ENCODE measurements around the gene SPRR4.

DNA sequence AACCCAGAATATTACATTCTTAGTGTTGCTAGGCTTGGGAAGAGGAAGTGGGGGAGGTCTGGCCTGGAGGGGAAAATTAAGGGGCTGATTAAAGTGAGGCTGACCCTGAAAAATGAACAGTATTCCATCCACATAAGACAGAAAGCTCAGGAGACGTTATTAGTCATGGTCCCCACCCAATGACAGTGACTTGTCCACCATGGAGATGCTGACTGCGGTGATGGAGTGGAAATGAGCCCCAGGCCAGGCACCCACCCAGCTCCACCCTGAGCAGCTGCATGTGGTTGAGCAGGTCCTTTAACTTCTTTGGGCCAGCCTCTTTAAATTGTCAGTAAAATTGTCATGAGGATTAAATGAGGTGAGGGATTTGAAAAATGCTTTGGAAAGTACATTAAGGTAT, 1.4 kb upstream of the SPRR4 start:
- TF ChIP-seq CTCF (conservative IDR thresholded peaks at IDR 0.05; ENCODE audit: low read depth in 2 of 2) (no peak), EZH2 (IDR thresholded peaks at IDR 0.05; ENCODE audit: low read depth, unreplicated experiment) (no peak), ZNF331 (CRISPR knock-in tag; IDR thresholded peaks at IDR 0.05; ENCODE audit: low read depth) (no peak), STAT1 (IDR thresholded peaks at IDR 0.05; ENCODE audit: unreplicated experiment) (no peak)
- TF ChIP-seq, protein P1, sequence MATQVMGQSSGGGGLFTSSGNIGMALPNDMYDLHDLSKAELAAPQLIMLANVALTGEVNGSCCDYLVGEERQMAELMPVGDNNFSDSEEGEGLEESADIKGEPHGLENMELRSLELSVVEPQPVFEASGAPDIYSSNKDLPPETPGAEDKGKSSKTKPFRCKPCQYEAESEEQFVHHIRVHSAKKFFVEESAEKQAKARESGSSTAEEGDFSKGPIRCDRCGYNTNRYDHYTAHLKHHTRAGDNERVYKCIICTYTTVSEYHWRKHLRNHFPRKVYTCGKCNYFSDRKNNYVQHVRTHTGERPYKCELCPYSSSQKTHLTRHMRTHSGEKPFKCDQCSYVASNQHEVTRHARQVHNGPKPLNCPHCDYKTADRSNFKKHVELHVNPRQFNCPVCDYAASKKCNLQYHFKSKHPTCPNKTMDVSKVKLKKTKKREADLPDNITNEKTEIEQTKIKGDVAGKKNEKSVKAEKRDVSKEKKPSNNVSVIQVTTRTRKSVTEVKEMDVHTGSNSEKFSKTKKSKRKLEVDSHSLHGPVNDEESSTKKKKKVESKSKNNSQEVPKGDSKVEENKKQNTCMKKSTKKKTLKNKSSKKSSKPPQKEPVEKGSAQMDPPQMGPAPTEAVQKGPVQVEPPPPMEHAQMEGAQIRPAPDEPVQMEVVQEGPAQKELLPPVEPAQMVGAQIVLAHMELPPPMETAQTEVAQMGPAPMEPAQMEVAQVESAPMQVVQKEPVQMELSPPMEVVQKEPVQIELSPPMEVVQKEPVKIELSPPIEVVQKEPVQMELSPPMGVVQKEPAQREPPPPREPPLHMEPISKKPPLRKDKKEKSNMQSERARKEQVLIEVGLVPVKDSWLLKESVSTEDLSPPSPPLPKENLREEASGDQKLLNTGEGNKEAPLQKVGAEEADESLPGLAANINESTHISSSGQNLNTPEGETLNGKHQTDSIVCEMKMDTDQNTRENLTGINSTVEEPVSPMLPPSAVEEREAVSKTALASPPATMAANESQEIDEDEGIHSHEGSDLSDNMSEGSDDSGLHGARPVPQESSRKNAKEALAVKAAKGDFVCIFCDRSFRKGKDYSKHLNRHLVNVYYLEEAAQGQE (IDR thresholded peaks at IDR 0.05; ENCODE audit: unreplicated experiment), result no peak

All from GM23338 (cell line).